GM18867 (cell line): ENCODE measurements around the gene PRDM11.

ENCODE experiments used
- ATAC-seq: cut with Tn5 transposase; IDR thresholded peaks from one replicate; pipeline ENCODE4 v1.9.1; 2021; ENCODE audit warnings: mild to moderate bottlenecking, moderate library complexity; ENCODE audit not compliant: unreplicated experiment

Gene PRDM11

DNA sequence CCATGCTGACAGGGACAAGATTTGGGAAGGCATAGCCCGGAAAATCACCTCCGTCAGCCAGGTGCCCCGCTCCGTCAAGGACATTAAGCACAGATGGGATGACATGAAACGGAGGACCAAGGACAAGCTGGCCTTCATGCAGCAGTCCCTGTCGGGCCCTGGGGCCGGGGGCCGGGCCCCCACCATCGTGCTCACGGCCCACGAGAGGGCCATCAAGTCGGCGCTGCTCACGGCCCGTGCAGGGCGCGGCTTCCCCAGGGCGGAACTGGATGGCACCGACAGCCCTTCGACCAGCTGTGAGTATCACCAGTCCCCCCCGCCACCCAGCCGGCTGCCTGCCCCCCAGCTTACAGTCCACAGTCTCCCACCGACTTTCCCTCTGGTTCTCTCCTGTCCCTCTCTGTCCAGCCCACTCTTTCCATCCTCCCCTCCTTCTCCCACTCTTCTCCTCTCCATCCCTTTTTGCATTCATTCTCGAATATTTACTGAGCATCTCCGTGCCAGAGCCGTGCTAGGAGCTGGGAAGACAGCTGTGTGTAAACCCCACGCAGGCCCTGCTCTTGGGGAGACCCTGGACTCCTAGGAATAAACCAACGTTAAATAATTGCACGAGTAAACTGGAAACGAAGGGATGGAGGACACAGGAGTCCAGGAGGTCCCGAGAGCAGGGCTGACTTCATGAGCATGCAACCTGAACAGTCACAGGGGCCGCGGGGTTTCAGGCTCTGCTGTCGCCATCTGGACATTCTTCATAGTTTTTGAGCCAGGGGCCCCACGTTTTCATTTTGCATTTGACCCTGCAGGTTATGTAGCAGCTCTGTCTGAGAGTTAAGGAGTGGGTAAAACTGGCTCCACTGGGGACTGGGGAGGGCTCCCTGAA, 62.8 kb downstream of the PRDM11 start:
- no peak for ATAC-seq

- no peak for ATAC-seq
Observed at GRCh38 chr11:45209891-45210699, 63.7 kb downstream of the PRDM11 start.

DNA sequence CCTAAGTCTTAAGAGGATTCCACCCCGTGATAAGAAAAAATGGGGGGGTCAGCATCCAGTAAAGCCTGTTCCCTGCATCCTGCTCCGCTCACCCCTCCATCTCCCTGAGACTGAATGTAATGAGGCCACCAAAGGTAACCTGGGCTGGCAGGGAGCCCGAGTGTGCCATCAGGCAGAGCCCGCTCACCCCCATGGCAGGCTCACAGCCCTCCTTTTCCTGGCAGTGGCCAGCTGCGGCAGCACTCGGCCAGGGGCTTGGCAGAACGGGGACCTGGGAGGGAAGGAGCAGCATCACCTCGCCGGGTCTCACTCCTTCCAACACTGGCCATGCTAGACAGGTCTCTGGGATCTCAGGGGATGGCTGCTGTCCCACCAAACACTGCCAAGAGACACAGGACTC, 64.4 kb downstream of the PRDM11 start:
- no peak for ATAC-seq

GRCh38 chr11:45211732-45212131, 65.3 kb downstream of the PRDM11 start:
- ATAC-seq, result no peak

DNA sequence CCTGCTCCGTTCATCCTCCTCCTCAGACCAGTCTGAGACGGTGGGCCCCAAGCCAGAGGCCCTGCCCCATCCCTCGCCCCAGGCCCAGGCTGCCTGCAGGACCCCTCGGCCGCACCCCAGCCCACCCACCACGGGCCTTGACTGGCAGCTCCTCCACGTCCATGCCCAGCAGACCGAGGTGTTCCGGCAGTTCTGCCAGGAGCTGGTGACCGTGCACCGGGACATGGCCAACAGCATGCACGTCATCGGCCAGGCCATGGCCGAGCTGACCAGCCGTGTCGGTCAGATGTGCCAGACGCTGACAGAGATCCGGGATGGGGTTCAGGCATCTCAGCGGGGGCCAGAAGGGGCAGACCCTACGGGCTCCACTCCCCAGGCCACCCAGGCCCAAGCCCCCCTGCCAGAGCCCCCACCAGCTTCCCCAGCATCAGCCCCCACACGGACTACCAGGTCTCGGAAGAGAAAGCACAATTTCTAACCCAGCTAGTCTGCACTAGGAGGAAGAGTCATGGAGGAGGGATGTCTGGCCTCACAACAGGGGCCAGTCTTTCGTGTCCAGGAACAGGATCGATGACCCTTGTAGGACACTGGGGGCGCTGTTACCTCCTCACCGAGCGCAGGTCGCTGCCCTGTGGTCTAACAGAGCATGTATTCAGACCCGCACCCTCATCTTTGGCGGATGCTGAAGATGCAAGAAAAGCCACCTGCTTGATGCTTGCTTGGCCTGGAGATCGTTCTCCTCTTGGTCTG, 66.3 kb downstream of the PRDM11 start:
- ATAC-seq, result no peak

- ATAC-seq, result no peak
Observed at GRCh38 chr11:45213316-45213665, 66.9 kb downstream of the PRDM11 start.

- no peak for ATAC-seq
Observed at GRCh38 chr11:45213717-45214116, 67.3 kb downstream of the PRDM11 start.

GRCh38 chr11:45215098-45215865, 68.8 kb downstream of the PRDM11 start:
- ATAC-seq, result no peak

DNA sequence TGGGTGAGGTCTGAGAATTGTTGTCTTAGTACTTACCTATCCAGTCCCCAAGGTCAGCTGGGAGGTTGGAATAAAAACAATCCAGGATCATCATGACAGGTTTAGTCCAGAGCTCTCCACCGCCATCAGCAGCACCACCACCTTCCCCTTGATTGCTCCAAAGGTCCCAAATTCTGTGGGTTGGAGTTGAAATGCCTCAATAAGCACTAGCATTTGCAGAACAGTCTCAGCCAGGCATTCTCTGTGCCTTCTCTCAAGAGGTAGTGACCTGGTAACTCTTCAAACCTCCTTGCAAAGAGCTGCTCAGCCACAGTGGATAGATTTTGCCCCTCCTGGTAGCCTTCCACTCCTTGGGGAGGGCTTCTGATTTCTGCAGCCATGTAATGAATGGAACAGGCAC, 69.6 kb downstream of the PRDM11 start:
- ATAC-seq, result no peak

- no peak for ATAC-seq
Observed at GRCh38 chr11:45216901-45217300, 70.5 kb downstream of the PRDM11 start.

GRCh38 chr11:45217991-45218390, 71.6 kb downstream of the PRDM11 start:
- no peak for ATAC-seq

DNA sequence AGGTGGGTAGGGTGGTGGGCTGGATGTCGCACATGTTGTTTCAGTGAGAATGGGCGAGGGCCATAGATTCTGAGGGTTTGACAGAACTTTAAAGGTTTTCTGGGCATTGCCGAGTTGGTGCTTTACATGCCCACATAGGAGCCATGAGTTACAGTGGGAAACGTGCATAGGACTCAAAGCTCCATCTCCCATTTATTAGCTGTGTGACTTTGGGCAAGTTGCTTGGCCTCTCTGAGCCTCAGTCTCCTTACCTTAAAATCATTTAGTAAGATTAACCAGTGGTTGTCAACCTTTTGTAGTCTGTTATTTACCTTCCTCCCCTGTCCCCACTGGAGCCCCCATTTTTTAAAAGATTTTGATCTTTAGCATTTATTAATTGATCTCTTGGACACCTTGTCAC, 72.3 kb downstream of the PRDM11 start:
- ATAC-seq, result no peak

DNA sequence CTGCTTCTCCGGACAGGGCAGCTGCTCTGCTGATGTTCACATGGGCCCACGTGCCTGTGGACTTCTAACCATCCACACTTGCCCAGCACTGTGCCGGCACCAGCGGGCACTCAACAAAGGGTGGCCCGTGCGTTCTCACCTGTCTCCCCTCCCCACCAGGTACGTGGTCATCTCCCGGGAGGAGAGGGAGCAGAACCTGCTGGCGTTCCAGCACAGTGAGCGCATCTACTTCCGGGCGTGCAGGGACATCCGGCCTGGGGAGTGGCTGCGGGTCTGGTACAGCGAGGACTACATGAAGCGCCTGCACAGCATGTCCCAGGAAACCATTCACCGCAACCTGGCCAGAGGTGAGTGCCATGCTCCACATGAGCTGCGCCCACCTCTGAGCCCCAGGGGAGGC, 73.0 kb downstream of the PRDM11 start:
- ATAC-seq, result no peak

- no peak for ATAC-seq
Observed at GRCh38 chr11:45223496-45223895, 77.1 kb downstream of the PRDM11 start.

DNA sequence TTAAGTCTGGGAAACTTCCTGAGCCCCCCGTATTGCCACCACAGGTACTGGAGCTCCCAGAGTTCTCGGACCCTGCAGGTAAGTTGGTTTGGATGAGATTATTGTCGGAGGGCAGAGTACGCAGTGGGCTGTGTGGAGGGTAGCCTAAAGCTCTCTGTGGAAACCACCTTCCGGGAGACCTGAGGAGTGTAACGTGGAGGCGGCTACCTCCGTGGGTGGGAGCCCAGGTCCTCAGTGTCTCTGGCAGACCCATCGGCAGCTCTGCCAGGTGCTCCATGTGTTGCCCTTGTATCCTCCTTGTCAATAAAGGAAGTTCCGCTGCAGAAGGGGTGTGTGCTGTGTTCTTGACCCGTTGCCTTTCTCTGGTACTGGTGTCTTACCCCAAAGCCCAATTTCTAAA, 78.3 kb downstream of the PRDM11 start:
- no peak for ATAC-seq

GRCh38 chr11:45225277-45225676, 78.8 kb downstream of the PRDM11 start:
- no peak for ATAC-seq

GRCh38 chr11:45225961-45226871, 79.8 kb downstream of the PRDM11 start:
- no peak for ATAC-seq

- ATAC-seq, result no peak
Observed at GRCh38 chr11:45226901-45227300, 80.5 kb downstream of the PRDM11 start.

DNA sequence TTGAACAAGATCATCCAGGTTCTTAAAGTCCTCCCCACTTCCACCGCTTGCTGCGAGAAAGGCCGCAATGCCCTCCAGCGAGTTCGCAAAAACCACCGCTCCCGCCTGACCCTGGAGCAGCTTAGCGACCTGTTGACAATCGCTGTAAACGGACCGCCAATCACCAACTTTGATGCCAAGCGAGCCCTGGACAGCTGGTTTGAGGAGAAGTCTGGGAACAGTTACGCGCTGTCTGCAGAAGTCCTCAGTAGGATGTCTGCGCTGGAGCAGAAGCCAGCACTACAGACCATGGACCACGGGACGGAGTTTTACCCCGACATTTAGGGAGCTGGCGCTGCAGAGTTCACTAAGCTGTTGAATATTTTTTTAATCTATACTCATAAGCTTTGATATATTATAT, 81.4 kb downstream of the PRDM11 start:
- ATAC-seq, result no peak
